ENCODE results near the gene FKBP3.
"Not testable (repeated sequence)": the region's sequence is repeated elsewhere in the genome, so short reads cannot be mapped to it uniquely, and the experiment has no call there.

FKBP3 gene

DNA sequence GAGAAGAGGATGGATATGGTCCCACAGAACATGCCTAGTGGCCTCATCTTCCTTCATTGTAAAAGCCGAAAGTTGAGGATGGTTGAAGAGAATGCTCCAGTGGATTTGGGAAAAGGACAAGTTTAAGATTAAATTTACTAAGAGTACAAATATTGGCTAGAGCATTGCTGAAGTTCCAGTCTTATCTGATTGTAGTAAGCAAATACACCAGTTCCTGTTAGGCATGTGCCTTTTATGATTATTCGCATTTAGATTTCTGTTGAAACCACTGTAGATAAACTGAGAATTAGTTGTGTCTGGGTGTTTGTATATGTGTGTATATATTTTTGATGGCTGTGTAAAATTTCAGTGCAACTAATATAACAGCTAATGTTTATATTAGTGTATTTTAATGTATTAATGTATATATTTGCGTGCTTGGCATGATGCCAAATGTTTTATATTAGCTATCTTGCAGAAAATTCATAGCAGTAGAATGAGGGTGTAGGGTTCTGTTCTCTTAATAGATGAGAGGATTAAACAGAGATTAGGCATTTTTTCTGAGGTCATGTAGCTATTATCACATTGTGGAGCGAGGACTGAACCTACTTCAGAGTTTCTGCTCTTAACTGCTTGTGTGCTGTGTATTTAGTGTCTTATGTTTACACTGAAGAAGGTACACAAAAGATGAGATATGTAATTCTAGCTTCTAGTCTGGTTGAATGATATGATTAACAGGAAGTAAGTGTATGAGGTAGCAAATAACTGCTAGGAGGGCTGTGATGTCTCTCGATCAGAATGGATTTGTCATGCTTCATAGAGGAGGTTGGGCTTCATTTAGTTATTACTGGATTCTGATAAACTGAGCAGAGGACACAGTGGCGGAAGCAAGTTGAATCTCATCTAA is 21.1 kb downstream of the FKBP3 start:
- DNase-seq = no peak

DNA sequence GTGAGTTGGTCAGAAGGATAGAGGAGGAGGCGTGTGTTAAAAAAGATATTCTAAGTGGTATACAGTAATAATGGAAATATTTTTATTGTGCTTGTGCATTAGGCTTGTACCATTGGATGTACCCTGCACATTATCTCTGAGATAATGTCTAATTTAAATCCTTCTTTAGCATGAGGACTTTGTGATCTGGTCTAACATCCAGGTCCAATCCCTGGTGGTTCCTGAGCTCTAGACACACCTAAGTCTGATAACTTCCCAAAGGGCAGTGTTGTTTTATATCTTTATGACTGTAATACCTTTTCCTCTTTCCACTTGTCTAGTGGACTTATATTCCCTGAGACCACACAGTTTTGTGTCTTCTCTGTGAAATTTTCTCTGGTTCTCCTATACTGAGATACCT is 29.7 kb downstream of the FKBP3 start:
- no peak for DNase-seq

DNA sequence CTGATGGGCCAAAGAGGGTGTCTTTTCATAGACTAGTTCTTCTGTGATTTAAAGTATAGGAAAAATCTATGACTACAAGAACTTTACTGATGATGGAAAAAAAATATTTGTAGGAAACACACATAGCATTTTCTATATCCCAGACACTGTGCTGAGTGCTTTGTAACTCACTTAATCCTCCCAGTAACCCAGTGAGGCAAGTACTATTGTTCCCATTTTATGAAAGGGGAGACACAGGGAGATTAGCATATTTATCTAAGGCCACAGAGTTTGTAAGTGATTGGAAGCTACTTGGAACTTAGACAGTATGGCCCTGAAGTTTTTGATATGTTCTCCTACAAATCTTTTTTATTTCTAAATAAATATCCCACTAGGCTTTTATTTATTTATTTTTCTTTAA is 30.5 kb downstream of the FKBP3 start:
- DNase-seq = no peak

DNA sequence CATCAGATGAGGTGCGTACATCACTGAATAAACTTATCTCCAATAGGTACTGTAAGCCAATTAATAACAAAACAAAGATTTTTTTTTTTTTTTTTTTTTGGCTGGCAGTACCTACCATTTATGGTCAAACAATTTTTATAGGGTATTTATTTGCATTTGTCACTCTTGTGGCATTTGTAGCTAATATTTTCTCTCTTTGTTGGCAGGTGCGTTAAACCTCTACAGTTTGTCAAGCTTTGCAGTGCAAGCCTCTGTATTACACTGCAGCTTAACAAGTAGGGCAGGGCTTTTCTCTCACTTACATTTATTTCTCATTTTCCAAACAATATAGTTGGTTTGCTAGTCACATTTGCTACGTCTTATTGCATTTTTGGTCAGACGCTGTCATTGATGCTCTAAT is 38.1 kb downstream of the FKBP3 start:
- no peak for DNase-seq

DNA sequence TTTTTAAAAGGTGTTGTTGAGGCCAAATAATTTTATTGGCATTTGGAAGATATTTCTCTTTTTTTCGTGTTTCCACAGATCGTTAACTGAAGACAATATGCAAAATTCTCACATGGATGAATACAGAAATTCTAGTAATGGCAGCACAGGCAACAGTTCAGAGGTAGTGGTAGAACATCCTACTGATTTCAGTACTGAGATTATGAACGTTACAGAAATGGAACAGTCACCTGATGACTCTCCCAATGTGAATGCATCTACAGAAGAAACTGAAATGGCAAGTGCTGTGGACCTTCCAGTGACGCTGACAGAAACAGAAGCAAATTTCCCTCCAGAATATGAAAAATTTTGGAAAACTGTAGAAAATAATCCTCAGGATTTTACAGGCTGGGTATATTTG is 39.1 kb downstream of the FKBP3 start:
- no peak for DNase-seq

DNA sequence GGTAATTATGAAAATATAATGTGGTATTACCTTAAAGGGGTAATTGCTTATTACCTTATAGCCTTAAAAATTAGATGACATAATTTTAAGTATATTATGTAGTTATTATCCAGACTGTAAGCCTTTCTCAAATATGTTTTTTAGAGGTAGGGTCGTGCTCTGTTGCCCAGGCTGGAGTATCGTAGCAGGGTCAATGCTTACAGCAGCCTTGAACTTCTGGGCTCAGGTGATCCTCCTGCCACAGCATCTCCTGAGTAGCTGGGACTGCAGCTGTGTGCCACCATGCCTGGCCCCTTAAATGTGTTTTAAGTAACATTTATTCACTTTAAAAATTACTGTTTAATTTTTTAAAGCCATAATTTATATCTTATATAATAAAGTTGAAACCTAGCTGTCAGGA is 40.0 kb downstream of the FKBP3 start:
- DNase-seq = no peak

DNA sequence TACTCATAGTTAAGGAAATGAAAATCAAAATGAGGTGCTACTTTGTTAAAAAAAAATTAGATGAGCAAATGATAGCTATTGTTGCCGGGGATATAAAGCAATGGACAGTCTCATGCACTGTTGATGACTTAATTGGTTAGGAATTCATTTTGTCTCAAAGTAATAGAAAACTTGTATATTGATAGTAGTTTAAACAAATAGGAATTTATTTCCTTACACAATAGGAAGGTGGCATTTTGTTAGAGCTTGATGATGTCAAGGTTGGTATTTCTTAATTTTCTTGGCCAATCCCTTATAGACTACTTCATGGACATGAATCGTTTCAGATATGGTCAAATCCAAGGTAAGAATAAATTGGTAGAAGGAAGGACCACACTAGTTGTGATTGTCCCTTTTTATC is 42.6 kb downstream of the FKBP3 start:
- no peak for DNase-seq

DNA sequence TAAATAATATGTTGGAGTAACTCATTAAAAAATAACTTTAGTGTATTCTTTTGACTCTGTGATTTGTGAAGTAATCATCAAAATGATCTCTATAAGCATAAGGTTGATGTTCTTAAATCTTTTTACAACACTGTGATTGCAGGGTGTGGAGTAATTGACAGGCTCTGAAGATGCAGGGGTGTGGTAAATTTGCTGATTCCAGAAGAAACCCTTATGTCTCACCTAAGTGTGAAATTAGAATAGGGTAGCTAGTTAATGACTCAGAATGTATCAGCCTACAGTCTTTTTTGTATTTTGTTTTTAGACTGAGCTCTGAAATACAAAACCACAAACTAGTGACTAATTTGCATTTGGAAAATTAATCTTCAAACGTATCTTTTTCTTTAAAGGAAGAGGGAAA is 44.5 kb downstream of the FKBP3 start:
- DNase-seq = no peak

DNA sequence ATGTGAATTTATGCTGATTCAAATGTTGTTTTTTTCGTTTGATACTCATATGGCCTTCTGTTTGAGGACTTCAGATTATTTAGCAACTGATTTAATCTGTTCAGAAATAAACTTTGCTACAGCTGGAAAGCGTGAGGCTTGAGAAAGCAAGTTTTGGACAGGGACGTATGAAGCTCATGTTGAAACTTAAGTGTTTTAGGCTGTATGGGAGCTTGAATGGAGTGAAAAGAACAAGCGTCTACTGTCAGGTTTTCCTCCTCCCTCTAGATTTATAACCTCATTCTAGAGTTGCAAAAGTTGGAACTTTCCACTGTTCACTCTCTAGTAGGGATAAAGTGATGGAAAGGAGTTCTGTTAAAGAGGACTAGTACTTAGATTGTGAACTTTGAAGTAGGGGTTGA is 49.3 kb downstream of the FKBP3 start:
- no peak for DNase-seq

DNA sequence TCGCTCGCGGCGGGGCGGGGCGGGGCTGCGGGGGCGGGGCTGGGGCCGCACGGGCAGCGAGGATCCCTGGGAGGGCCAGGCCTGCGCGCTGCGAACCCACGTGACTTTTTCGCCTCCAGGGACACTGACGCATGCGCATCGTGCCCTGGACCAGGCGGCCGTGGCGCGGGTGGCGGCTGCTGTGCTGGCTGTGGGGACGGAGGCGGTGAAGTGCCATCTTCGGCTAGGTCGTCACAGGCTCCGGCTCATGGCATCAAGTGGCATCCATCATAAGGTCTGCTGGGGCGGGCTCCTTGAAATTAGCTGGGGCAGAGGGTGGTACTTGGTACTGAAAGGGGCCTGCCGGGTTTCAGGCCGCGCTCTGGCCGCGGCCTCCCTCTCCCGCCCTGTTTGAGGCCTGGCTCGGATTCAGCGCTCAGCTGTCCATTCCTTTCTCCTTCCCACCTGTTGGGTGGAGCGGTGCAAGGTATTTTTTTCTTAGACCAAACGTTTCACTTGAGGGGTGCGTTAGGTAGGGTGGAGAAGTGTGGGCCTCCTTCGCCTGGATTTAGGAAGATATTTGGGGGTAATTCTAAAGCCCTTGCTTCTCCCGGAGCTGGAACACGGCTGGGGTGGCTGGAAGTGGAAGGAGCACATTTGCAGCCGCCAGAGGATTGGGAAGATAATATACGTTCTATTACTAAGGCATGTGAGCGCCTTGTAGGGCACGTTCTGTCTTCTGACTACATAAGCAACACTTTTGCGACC is 50.1 kb downstream of the FKBP3 start, which contains the start of gene PRPF39:
Gene PRPF39, plus strand, starts transcription at position 141 of the 747 bp plus-strand sequence. CDS start 11,124 bp downstream, outside the sequence.
- DNase-seq = peak; percentile 97

DNA sequence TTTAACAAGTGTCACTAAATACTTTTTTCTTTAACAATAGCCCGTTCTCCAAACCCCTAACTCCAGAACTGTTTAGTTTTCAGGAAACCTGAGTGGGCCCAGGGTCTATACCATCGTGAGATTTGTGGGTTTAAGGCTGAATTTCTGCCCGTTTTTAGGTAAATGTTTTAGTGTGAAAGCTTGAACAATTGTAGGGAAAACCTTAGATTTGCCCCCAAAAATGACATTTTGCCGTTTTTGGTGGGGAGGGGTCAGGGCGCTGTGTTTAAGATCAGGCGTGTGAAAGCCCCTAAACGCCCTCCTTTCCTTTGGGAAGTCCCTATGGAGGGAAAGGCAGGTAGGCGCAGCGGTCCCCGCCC is 50.7 kb downstream of the FKBP3 start:
- DNase-seq = peak; percentile 39

DNA sequence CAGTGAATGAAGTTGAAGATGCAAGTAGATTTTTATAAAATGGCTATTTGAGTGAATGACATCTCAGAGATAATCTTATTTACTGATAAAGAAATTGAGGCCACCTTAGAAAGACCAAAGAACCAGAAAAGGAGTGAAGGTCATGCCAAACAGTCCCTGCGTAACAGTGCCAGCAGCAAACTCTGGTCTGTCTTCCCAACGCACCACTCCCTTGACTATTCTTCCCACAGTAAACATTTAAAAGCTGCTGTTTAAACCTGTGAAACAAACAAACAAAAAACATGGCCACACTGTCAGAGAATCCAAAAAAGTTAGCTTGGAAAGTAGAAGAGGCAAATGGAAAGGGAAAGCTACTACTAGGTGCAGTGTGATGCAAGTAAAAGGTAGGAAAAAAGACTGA is 51.9 kb downstream of the FKBP3 start:
- DNase-seq = no peak

DNA sequence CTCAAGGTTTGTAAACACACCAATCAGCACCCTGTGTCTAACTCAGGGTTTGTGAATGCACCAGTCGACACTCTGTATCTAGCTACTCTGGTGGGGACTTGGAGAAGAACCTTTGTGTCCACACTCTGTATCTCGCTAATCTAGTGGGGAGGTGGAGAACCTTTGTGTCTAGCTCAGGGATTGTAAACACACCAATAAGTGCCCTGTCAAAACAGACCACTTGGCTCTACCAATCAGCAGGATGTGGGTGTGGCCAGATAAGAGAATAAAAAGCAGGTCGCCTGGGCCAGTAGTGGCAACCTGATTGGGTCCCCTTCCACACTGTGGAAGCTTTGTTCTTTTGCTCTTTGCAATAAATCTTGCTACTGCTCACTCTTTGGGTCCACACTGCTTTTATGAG is 53.2 kb downstream of the FKBP3 start:
- DNase-seq = not testable (repeated sequence)

DNA sequence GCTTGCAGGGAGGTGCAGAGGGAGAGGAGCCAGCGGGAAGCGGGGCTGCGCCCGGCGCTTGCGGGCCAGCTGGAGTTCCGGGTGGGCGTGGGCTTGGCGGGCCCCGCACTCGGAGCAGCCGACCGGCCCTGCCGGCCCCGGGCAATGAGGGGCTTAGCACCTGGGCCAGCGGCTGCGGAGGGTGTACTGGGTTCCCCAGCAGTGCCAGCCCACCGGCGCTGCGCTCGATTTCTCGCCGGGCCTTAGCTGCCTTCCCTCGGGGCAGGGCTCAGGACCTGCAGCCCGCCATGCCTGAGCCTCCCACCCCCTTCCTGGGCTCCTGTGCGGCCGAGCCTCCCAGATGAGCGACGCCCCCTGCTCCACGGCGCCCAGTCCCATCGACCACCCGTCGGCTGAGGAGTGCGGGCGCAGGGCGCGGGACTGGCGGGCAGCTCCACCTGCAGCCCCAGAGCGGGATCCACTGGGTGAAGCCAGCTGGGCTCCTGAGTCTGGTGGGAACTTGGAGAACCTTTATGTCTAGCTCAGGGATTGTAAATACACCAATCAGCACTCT is 53.8 kb downstream of the FKBP3 start:
- not testable (repeated sequence) for DNase-seq

DNA sequence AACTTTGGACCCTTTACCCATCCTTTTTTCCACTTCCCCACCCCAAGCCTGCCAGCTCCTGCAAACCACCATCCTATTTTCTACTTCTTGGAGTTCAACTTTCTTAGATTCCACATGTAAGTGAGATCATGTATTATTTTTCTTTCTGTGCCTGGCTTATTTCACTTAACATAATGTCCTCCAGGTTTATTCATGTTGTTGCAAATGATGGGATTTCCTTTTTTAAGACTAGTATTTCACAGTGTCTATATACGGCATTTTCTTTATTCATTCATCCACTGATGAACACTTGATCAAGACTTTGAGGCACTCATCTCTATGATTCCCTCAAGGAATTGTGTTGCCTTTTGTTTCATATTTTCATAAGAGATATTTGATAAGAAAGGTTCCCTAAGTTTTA is 56.0 kb downstream of the FKBP3 start:
- DNase-seq = no peak

DNA sequence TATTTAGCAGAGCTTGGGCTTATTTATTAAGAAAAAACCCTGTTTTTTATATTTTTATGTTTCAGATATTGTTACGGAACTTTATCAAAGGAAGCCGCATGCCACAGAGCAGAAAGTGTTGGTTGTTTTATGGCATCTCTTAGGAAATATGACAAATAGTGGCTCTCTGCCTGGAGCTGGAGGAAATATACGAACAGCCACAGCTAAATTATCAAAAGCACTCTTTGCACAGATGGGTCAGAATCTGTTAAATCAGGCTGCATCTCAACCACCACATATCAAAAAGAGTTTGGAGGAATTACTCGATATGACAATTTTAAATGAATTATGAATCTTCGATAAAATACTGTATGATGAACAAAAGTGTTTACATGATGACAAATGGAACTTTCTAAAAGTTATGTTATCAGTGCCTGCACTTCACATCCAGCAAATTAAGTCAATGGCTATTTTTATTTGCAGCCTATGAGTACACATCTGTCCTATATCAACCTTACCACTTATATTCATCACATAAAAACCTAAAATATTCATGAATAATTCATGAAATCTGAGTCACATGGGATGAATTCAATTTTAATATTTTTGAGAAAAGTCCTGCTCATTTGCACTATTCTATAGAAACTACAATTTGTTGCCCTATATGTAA is 60.9 kb downstream of the FKBP3 start:
- no peak for DNase-seq

DNA sequence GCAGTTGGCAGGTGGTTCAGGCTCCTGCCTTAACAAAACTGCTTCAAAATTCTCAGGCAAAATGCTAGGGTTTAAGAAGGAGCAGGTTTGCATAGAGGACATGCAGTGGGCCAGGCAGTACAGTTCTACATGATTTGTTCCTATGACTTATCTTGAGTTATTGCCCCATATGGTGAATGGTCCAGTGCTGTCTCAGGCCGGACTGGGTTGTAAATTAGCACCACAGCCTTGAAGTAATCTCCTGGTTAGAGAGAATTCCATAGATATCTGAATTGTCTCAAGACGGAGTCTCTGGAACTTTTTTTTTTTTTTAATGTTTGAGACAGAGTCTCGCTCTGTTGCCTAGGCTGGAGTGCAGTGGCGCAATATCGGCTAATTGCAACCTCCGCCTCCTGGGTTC is 62.2 kb downstream of the FKBP3 start:
- DNase-seq = no peak

DNA sequence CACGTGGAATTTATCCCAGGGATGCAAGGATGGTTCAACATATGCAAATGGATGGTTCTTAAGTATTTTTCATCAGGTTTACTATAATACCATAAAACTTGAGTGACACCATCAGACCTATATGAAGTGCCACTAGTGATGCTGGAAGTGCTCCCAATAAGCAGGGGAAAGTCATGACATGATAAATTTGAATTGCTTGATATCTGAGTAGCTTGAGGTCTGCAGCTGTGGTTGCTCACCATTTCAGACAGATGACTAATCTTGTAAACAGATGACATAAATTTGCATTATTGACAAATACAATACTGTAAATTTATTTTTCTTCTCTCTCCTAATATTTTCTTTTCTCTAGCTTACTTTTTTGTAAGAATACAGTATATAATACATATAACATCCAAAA is 64.1 kb downstream of the FKBP3 start:
- no peak for DNase-seq

DNA sequence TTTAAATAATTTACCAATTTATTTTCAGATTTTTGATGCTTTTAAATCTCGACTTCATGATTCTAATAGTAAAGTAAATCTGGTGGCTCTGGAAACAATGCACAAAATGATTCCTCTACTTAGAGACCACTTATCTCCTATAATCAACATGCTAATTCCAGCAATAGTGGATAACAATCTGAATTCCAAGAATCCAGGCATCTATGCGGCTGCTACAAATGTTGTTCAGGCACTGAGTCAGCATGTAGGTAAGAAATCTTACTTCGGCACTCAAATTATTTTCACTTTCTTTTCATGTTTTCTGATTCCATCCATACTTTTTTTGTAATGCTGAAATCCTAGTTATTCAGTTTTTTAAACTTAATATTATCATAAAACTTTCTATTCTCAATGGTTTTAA is 65.9 kb downstream of the FKBP3 start:
- DNase-seq = no peak

DNA sequence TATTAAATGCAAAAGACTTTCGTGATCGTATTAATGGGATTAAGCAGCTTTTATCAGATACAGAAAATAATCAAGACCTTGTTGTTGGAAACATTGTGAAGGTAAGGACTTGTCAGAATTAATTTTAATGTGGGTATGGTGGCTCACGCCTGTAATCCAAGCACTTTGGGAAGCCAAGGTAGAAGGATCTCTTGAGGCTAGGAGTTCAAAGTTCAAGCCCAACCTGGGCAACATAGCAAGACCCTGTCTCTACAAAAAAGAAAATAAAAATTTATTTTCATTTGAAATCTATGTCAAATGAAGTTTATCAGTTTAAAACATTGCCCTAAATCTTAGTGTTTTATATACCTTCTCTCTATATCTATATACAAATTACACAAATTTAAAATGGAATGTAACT is 67.6 kb downstream of the FKBP3 start:
- no peak for DNase-seq

DNA sequence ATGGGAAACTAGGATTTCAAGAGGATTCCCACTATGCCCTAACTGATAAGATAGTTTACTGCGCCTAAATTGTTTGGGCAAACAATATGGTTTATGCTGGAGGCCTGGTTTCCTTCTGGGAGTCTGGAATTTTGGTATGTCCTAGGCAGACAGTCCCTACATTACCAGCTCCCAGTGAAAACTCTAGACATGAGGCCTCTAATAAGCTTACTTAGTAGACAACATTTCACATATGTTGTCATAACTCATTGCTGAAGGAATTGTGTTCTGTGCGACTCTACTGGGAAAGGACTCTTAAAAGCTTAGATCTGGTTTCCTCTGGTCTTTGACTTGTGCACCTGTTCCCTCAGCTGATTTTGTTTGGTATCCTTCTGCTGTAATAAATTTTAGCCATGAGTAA is 68.3 kb downstream of the FKBP3 start:
- DNase-seq = no peak

Measured in retina (tissue), 1 donor.